NCI-H1105 (cell line): ENCODE results near the gene POLR2A.
"Not testable (repeated sequence)": the region's sequence is repeated elsewhere in the genome, so short reads cannot be mapped to it uniquely, and the experiment has no call there.

ENCODE experiments used
- DNase-seq: peaks from one replicate; lab custom pipeline; 2025; lab: John Stamatoyannopoulos, UW

POLR2A gene

GRCh38 chr17:7460850-7461660 lies 23.1 kb upstream of the POLR2A start:
- no peak for DNase-seq

GRCh38 chr17:7462474-7463371 lies 21.4 kb upstream of the POLR2A start:
- DNase-seq = no peak

- no peak for DNase-seq
These were observed 20.8 kb upstream of the POLR2A start for GRCh38 chr17:7463372-7463846.

GRCh38 chr17:7464081-7464480 lies 20.1 kb upstream of the POLR2A start:
- no peak for DNase-seq

- DNase-seq = no peak
These were observed 18.4 kb upstream of the POLR2A start for GRCh38 chr17:7465597-7466275.

- no peak for DNase-seq
These were observed 17.9 kb upstream of the POLR2A start for GRCh38 chr17:7466318-7466638.

GRCh38 chr17:7466639-7467341 lies 17.4 kb upstream of the POLR2A start:
- no peak for DNase-seq

GRCh38 chr17:7467498-7467897 lies 16.7 kb upstream of the POLR2A start:
- DNase-seq = no peak

GRCh38 chr17:7468290-7468689 lies 15.9 kb upstream of the POLR2A start:
- no peak for DNase-seq

- DNase-seq = no peak
These were observed 15.3 kb upstream of the POLR2A start for GRCh38 chr17:7468804-7469389.

GRCh38 chr17:7469843-7470242 lies 14.3 kb upstream of the POLR2A start:
- DNase-seq = not testable (repeated sequence)

GRCh38 chr17:7470457-7470973 lies 13.7 kb upstream of the POLR2A start:
- DNase-seq = not testable (repeated sequence)

- no peak for DNase-seq
These were observed 12.4 kb upstream of the POLR2A start for GRCh38 chr17:7471729-7472128.

- DNase-seq = not testable (repeated sequence)
These were observed 9.4 kb upstream of the POLR2A start for GRCh38 chr17:7474767-7475166.

- DNase-seq = no peak
These were observed 8.3 kb upstream of the POLR2A start for GRCh38 chr17:7475764-7476422.

- no peak for DNase-seq
These were observed 7.7 kb upstream of the POLR2A start for GRCh38 chr17:7476494-7476893.

- no peak for DNase-seq
These were observed 7.2 kb upstream of the POLR2A start for GRCh38 chr17:7476951-7477350.

- DNase-seq = no peak
These were observed 6.5 kb upstream of the POLR2A start for GRCh38 chr17:7477392-7478275.
